H9 (cell line): ENCODE data around the gene ZBTB25. TPM values are rescaled to one million over a fixed set of nuclear protein-coding genes. Genes with fewer than 3 reads are reported as not detected.

Experiments used
- DNase-seq: peaks from one replicate; pipeline ENCODE4 v3.0.0-alpha.2; 2017
- H2AFZ ChIP-seq: one replicate; pipeline ENCODE4 v1.6.1; 2013; ENCODE audit warnings: mild to moderate bottlenecking, low read length, control low read depth, moderate library complexity
- H2AK5ac ChIP-seq: 2 replicates; pipeline ENCODE4 v1.6.1; 2013; ENCODE audit warnings: low read length, control low read depth, mixed read lengths; ENCODE audit not compliant: insufficient read length
- H2BK120ac ChIP-seq: one replicate; pipeline ENCODE4 v1.6.1; 2013; ENCODE audit warnings: low read depth, mild to moderate bottlenecking, low read length, control low read depth, inconsistent platforms; ENCODE audit not compliant: poor library complexity, severe bottlenecking
- H2BK12ac ChIP-seq: 2 replicates; pipeline ENCODE4 v1.6.1; 2013; ENCODE audit warnings: low read length, control low read depth, mixed read lengths, low read depth; ENCODE audit not compliant: insufficient read length
- H2BK15ac ChIP-seq: 2 replicates; pipeline ENCODE4 v1.6.1; 2013; ENCODE audit warnings: low read depth, low read length, control low read depth
- H2BK20ac ChIP-seq: one replicate; pipeline ENCODE4 v1.6.1; 2013; ENCODE audit warnings: low read depth, mild to moderate bottlenecking, low read length, control low read depth, inconsistent platforms; ENCODE audit not compliant: poor library complexity, severe bottlenecking
- H2BK5ac ChIP-seq: 2 replicates; pipeline ENCODE4 v1.6.1; 2013; ENCODE audit warnings: low read length, control low read depth, mixed read lengths; ENCODE audit not compliant: insufficient read length
- H3K14ac ChIP-seq: 2 replicates; pipeline ENCODE4 v1.6.1; 2013; ENCODE audit warnings: low read length, control low read depth; ENCODE audit not compliant: insufficient read depth
- H3K18ac ChIP-seq: 2 replicates; pipeline ENCODE4 v1.6.1; 2013; ENCODE audit warnings: low read depth, mild to moderate bottlenecking, mixed read lengths, low read length, control low read depth; ENCODE audit not compliant: insufficient read length
- H3K23ac ChIP-seq: 2 replicates; pipeline ENCODE4 v1.6.1; 2013; ENCODE audit warnings: low read length, control low read depth, mixed read lengths, low read depth; ENCODE audit not compliant: insufficient read length
- H3K23me2 ChIP-seq: 2 replicates; pipeline ENCODE4 v1.6.1; 2013; ENCODE audit warnings: low read depth, mild to moderate bottlenecking, mixed read lengths, low read length, control low read depth; ENCODE audit not compliant: insufficient read length, poor library complexity, severe bottlenecking
- H3K27ac ChIP-seq: 2 replicates; pipeline ENCODE4 v1.5.1; 2013; ENCODE audit warnings: low read length, control low read depth, mixed read lengths, low read depth; ENCODE audit not compliant: insufficient read length
- H3K27me3 ChIP-seq: 2 replicates; pipeline ENCODE4 v1.6.1; 2013; ENCODE audit warnings: low read length, control low read depth, inconsistent platforms; ENCODE audit not compliant: insufficient read depth
- H3K4ac ChIP-seq: 2 replicates; pipeline ENCODE4 v1.6.1; 2013; ENCODE audit warnings: low read depth, mild to moderate bottlenecking, control low read depth, inconsistent platforms, low read length, moderate library complexity
- H3K4me1 ChIP-seq: 2 replicates; pipeline ENCODE4 v1.6.1; 2013; ENCODE audit warnings: low read length, control low read depth, inconsistent platforms; ENCODE audit not compliant: insufficient read depth
- H3K4me2 ChIP-seq: 2 replicates; pipeline ENCODE4 v1.6.1; 2013; ENCODE audit warnings: low read length, control low read depth, mixed read lengths; ENCODE audit not compliant: insufficient read length, insufficient read depth
- H3K56ac ChIP-seq: 2 replicates; pipeline ENCODE4 v1.6.1; 2013; ENCODE audit warnings: low read depth, mild to moderate bottlenecking, mixed read lengths, low read length, control low read depth; ENCODE audit not compliant: insufficient read length
- H3K79me1 ChIP-seq: 2 replicates; pipeline ENCODE4 v1.6.1; 2013; ENCODE audit warnings: low read depth, mild to moderate bottlenecking, moderate library complexity, low read length, control low read depth, inconsistent platforms; ENCODE audit not compliant: insufficient read depth, poor library complexity, severe bottlenecking
- H3K79me2 ChIP-seq: 2 replicates; pipeline ENCODE4 v1.6.1; 2013; ENCODE audit warnings: low read length, control low read depth, inconsistent platforms; ENCODE audit not compliant: insufficient read depth
- H3K9ac ChIP-seq: 2 replicates; pipeline ENCODE4 v1.6.1; 2013; ENCODE audit warnings: low read length, control low read depth, mixed read lengths; ENCODE audit not compliant: insufficient read length; ENCODE audit errors: extremely low read depth
- H3K9me3 ChIP-seq: one replicate; pipeline ENCODE4 v1.6.1; 2013; ENCODE audit warnings: low read depth, low read length, inconsistent platforms; ENCODE audit not compliant: control insufficient read depth
- H3T11ph ChIP-seq: one replicate; pipeline ENCODE4 v1.6.1; 2013; ENCODE audit warnings: mild to moderate bottlenecking, low read length, control low read depth, inconsistent platforms
- H4K20me1 ChIP-seq: one replicate; pipeline ENCODE4 v1.6.1; 2013; ENCODE audit not compliant: control insufficient read depth, insufficient read length, insufficient read depth
- H4K5ac ChIP-seq: 2 replicates; pipeline ENCODE4 v1.6.1; 2013; ENCODE audit warnings: low read depth, mild to moderate bottlenecking, mixed read lengths, low read length, control low read depth; ENCODE audit not compliant: insufficient read length
- H4K8ac ChIP-seq: replicated peaks from 2 replicates; pipeline ENCODE4 v1.6.1; 2013; ENCODE audit warnings: low read length, control low read depth, mixed read lengths, low read depth; ENCODE audit not compliant: insufficient read length
- H4K91ac ChIP-seq: 2 replicates; pipeline ENCODE4 v1.6.1; 2013; ENCODE audit warnings: low read depth, mild to moderate bottlenecking, moderate library complexity, mixed read lengths, low read length, control low read depth; ENCODE audit not compliant: insufficient read length
- H3K27ac Mint-ChIP-seq, 3 experiments: 2 replicates in 2 of 3; 3 replicates in 1 of 3; pipeline ENCODE4 v1.8.0; 2020 to 2021; ENCODE audit warnings: mixed read lengths in 3 of 3, mild to moderate bottlenecking in 1 of 3, moderate library complexity in 1 of 3
- H3K27me3 Mint-ChIP-seq: 2 replicates; pipeline ENCODE4 v1.8.0; 2021; ENCODE audit warnings: low read depth, mild to moderate bottlenecking, moderate library complexity, mixed read lengths
- H3K36me3 Mint-ChIP-seq, 3 experiments: 2 replicates in 2 of 3; 3 replicates in 1 of 3; pipeline ENCODE4 v1.8.0; 2020 to 2021; ENCODE audit warnings: low read depth in 3 of 3, mixed read lengths in 3 of 3; ENCODE audit not compliant: insufficient read depth in 1 of 3
- H3K4me1 Mint-ChIP-seq, 2 experiments: 2 replicates each; pipeline ENCODE4 v1.8.0; 2020; ENCODE audit warnings: mixed read lengths in 2 of 2
- H3K4me3 Mint-ChIP-seq, 2 experiments: 2 replicates in 1 of 2; 3 replicates in 1 of 2; pipeline ENCODE4 v1.8.0; 2020 to 2021; ENCODE audit warnings: mild to moderate bottlenecking in 2 of 2, mixed read lengths in 2 of 2, moderate library complexity in 1 of 2
- H3K9me3 Mint-ChIP-seq, 2 experiments: 2 replicates in 1 of 2; 3 replicates in 1 of 2; pipeline ENCODE4 v1.8.0; 2020; ENCODE audit warnings: mild to moderate bottlenecking in 2 of 2, mixed read lengths in 2 of 2, moderate library complexity in 1 of 2
- CTCF ChIP-seq: fragments of 200-600 bp; sonication (generic); conservative IDR thresholded peaks from 3 replicates; pipeline ENCODE4 v1.8.0; 2021; ENCODE audit warnings: antibody characterized with exemption, mild to moderate bottlenecking
- WGBS: extraction: QIAGEN DNeasy Blood & Tissue Kit; methylation state at CpG from one replicate; pipeline ENCODE4 v1.1.7; 2013; ENCODE audit warnings: missing lambda C conversion rate, low lambda C conversion rate, mixed read lengths; ENCODE audit not compliant: insufficient read length; ENCODE audit errors: extremely low coverage; 5-methylcytosine and 5-hydroxymethylcytosine counted together
- total RNA-seq: library from RNA; stranded (reverse); gene quantifications from 2 replicates; pipeline ENCODE4 v1.2.1, GENCODE V29; 2021

Gene ZBTB25
- total RNA-seq, 1 experiment from 2014 or later: 8.2 TPM

GRCh38 chr14:64522591-64523355, 19.1 kb upstream of the ZBTB25 start:
- H4K5ac ChIP-seq: no peak overlapping the region
- H3K27me3 ChIP-seq: no peaks in the 10 kb centered on the region
- no peak overlapping the region for H2AK5ac ChIP-seq
- H3K4me2 ChIP-seq: no peak overlapping the region
- DNase-seq: no peak
- no peak overlapping the region for H2BK5ac ChIP-seq
- H2BK12ac ChIP-seq: no peak overlapping the region
- no peaks in the 10 kb centered on the region for H3K23me2 ChIP-seq
- no CpG with 5 or more reads among the region's 9 CpGs for WGBS
- H3K4ac ChIP-seq: no peak overlapping the region
- no peak overlapping the region for H4K91ac ChIP-seq
- Mint-ChIP-seq H3K27ac (no peak overlapping the region), H3K9me3 (no peaks in the 10 kb centered on the region), H3K4me3 (no peak overlapping the region), H3K27me3 (no peaks in the 10 kb centered on the region), H3K36me3 (peaks cover 0 to 6% (median 0%) of the 10 kb centered on the region in 3 experiments; a peak in 4 of 7 replicates), H3K4me1 (no peaks in the 10 kb centered on the region)
- no peak for TF ChIP-seq CTCF
- H2BK15ac ChIP-seq: no peak overlapping the region
- no peak overlapping the region for H2BK120ac ChIP-seq
- no peak overlapping the region for H3K27ac ChIP-seq
- 0 out of 2 replicates have a peak, but pooled peaks cover 1% of the 10 kb centered on the region for H3K79me2 ChIP-seq
- no peak overlapping the region for H3K14ac ChIP-seq
- no peak overlapping the region for H3T11ph ChIP-seq
- no peak overlapping the region for H3K23ac ChIP-seq
- no peaks in the 10 kb centered on the region for H4K20me1 ChIP-seq
- H3K9ac ChIP-seq: no peak overlapping the region
- no peak overlapping the region for H4K8ac ChIP-seq
- H3K9me3 ChIP-seq: no peaks in the 10 kb centered on the region
- H3K18ac ChIP-seq: no peak overlapping the region
- H2AFZ ChIP-seq: no peak overlapping the region
- H3K4me1 ChIP-seq: no peaks in the 10 kb centered on the region
- no peak overlapping the region for H2BK20ac ChIP-seq
- H3K79me1 ChIP-seq: peaks cover 3% of the 10 kb centered on the region
- H3K56ac ChIP-seq: no peak overlapping the region
